OCI-LY1 (cell line): ENCODE results near the gene LTBP2.

Experiments
- H2AFZ ChIP-seq: fragments of 200-600 bp; sonication (generic), shearing (Covaris generic); 2 replicates; pipeline ENCODE4 v1.6.0; 2014; ENCODE audit warnings: antibody characterized with exemption, mild to moderate bottlenecking, low read length
- H3F3A ChIP-seq: fragments of 200-600 bp; sonication (generic), shearing (Covaris generic); 2 replicates; pipeline ENCODE4 v1.6.0; 2014; ENCODE audit warnings: mild to moderate bottlenecking, antibody characterized with exemption, low read length, moderate library complexity; ENCODE audit not compliant: insufficient read depth
- H3K27ac ChIP-seq: fragments of 200-600 bp; sonication (generic); 2 replicates; pipeline ENCODE4 v1.5.1; 2014; ENCODE audit warnings: low read length, mixed run types, mild to moderate bottlenecking, low read depth; ENCODE audit not compliant: poor library complexity, severe bottlenecking
- H3K27me3 ChIP-seq: fragments of 200-600 bp; sonication (generic); 2 replicates; pipeline ENCODE4 v1.6.0; 2014; ENCODE audit warnings: antibody characterized with exemption, mild to moderate bottlenecking, low read length, moderate library complexity; ENCODE audit not compliant: insufficient read depth
- H3K36me3 ChIP-seq: fragments of 200-600 bp; sonication (generic); 2 replicates; pipeline ENCODE4 v1.6.1; 2014; ENCODE audit warnings: mild to moderate bottlenecking, antibody characterized with exemption, low read length, moderate library complexity, mixed read lengths; ENCODE audit not compliant: insufficient read depth
- H3K4me1 ChIP-seq: fragments of 200-600 bp; sonication (generic); 2 replicates; pipeline ENCODE4 v1.5.1; 2014; ENCODE audit warnings: mild to moderate bottlenecking, low read length, moderate library complexity; ENCODE audit not compliant: insufficient read depth, severe bottlenecking
- H3K4me2 ChIP-seq: fragments of 200-600 bp; sonication (generic), shearing (Covaris generic); 2 replicates; pipeline ENCODE4 v1.6.1; 2014; ENCODE audit warnings: low read length
- H3K4me3 ChIP-seq: fragments of 200-600 bp; sonication (generic); 2 replicates; pipeline ENCODE4 v1.5.1; 2014; ENCODE audit warnings: low read length, low read depth, mild to moderate bottlenecking, mixed read lengths; ENCODE audit not compliant: poor library complexity, severe bottlenecking
- H3K79me2 ChIP-seq: fragments of 200-600 bp; shearing (Covaris generic); 2 replicates; pipeline ENCODE4 v1.6.1; 2016; ENCODE audit warnings: mixed run types, low read length, mixed read lengths; ENCODE audit not compliant: insufficient read depth
- H3K9ac ChIP-seq: fragments of 200-600 bp; sonication (generic), shearing (Covaris generic); 2 replicates; pipeline ENCODE4 v1.6.1; 2014; ENCODE audit warnings: mild to moderate bottlenecking, low read length, mixed read lengths
- H3K9me2 ChIP-seq: fragments of 200-600 bp; sonication (generic), shearing (Covaris generic); 2 replicates; pipeline ENCODE4 v1.6.1; 2014; ENCODE audit warnings: low read depth, mild to moderate bottlenecking, low read length, mixed read lengths
- H3K9me3 ChIP-seq: fragments of 200-600 bp; shearing (Covaris generic); 2 replicates; pipeline ENCODE4 v1.6.1; 2014; ENCODE audit warnings: low read length, mixed read lengths
- H4K20me1 ChIP-seq: fragments of 200-600 bp; sonication (generic), shearing (Covaris generic); 2 replicates; pipeline ENCODE4 v1.6.0; 2016; ENCODE audit warnings: mild to moderate bottlenecking, low read length; ENCODE audit not compliant: insufficient read depth
- CTCF ChIP-seq: fragments of 200-600 bp; sonication (generic), shearing (Covaris generic); IDR thresholded peaks from 2 replicates; pipeline ENCODE4 v1.5.1; 2017; ENCODE audit warnings: mild to moderate bottlenecking, antibody characterized with exemption, low read length, moderate library complexity, mixed read lengths
- EZH2 ChIP-seq: fragments of 200-600 bp; sonication (generic), shearing (Covaris generic); IDR thresholded peaks from 2 replicates; pipeline ENCODE4 v1.8.0; 2017; ENCODE audit warnings: borderline replicate concordance, mixed run types, mild to moderate bottlenecking, antibody characterized with exemption, low read length, moderate library complexity, mixed read lengths

Gene LTBP2

GRCh38 chr14:74636424-74637177, 24.6 kb upstream of the LTBP2 start:
- no peaks in the 10 kb centered on the region for H3K36me3 ChIP-seq
- no peak overlapping the region for H3K4me2 ChIP-seq
- no peak overlapping the region for H3K27ac ChIP-seq
- no peaks in the 10 kb centered on the region for H3K4me1 ChIP-seq
- peaks cover 6% of the 10 kb centered on the region; the same call in 1 of the 2 replicates for H3K27me3 ChIP-seq
- no peaks in the 10 kb centered on the region for H4K20me1 ChIP-seq
- no peak overlapping the region for H3K9ac ChIP-seq
- H3F3A ChIP-seq = no peaks in the 10 kb centered on the region
- TF ChIP-seq CTCF (no peak), EZH2 (no peak)
- H3K79me2 ChIP-seq = no peaks in the 10 kb centered on the region
- H3K9me2 ChIP-seq = no peaks in the 10 kb centered on the region
- H3K9me3 ChIP-seq = no peaks in the 10 kb centered on the region
- no peak overlapping the region for H3K4me3 ChIP-seq
- H2AFZ ChIP-seq = no peak overlapping the region

GRCh38 chr14:74635847-74636246, 23.8 kb upstream of the LTBP2 start:
- Histone ChIP-seq H3K4me3 (no peak overlapping the region), H4K20me1 (no peaks in the 10 kb centered on the region), H3K79me2 (no peaks in the 10 kb centered on the region), H3K36me3 (no peaks in the 10 kb centered on the region), H3K9me2 (no peaks in the 10 kb centered on the region), H3K9me3 (no peaks in the 10 kb centered on the region), H3F3A (no peaks in the 10 kb centered on the region), H3K9ac (no peak overlapping the region), H2AFZ (no peak overlapping the region), H3K27ac (no peak overlapping the region), H3K4me2 (no peak overlapping the region), H3K4me1 (no peaks in the 10 kb centered on the region), H3K27me3 (peaks cover 6% of the 10 kb centered on the region; the same call in 1 of the 2 replicates)
- TF ChIP-seq CTCF (no peak), EZH2 (no peak)

- H3K4me1 ChIP-seq = no peaks in the 10 kb centered on the region
- peaks cover 6% of the 10 kb centered on the region; the same call in 1 of the 2 replicates for H3K27me3 ChIP-seq
Observed at GRCh38 chr14:74634964-74635363, 22.9 kb upstream of the LTBP2 start.

More at GRCh38 chr14:74634964-74635363, 22.9 kb upstream of the LTBP2 start:
- no peak overlapping the region for H3K4me3 ChIP-seq
- no peaks in the 10 kb centered on the region for H3K9me2 ChIP-seq
- no peak for TF ChIP-seq EZH2
- TF ChIP-seq CTCF = no peak
- no peak overlapping the region for H3K9ac ChIP-seq
- H3F3A ChIP-seq = no peaks in the 10 kb centered on the region
- no peak overlapping the region for H2AFZ ChIP-seq
- no peaks in the 10 kb centered on the region for H3K79me2 ChIP-seq
- no peaks in the 10 kb centered on the region for H4K20me1 ChIP-seq
- H3K36me3 ChIP-seq = no peaks in the 10 kb centered on the region
- H3K4me2 ChIP-seq = no peak overlapping the region
- no peaks in the 10 kb centered on the region for H3K9me3 ChIP-seq
- no peak overlapping the region for H3K27ac ChIP-seq
